Uterus (tissue), 4 donors: Measurements from ENCODE around the gene ARRDC1. TPM values are rescaled to one million over a fixed set of nuclear protein-coding genes. Genes with fewer than 3 reads are reported as not detected.

Source experiments
- DNase-seq, 2 donors: peaks; one replicate each; pipeline ENCODE4 v3.0.0-alpha.2; 2019 to 2020
- H3K27ac ChIP-seq, 2 donors: fragments of 200-600 bp; sonication (generic); 1 replicate in 1 of 2; 2 replicates in 1 of 2; pipeline ENCODE4 v1.5.1; 2016 to 2018
- H3K27me3 ChIP-seq, 2 donors: fragments of 200-600 bp; sonication (generic); one replicate each; pipeline ENCODE4 v1.5.1; 2018 to 2019; ENCODE audit warnings: control low read depth in 1 of 2
- H3K36me3 ChIP-seq, 2 donors: fragments of 200-600 bp; sonication (generic); one replicate each; pipeline ENCODE4 v1.5.1; 2019; ENCODE audit warnings: control low read depth in 1 of 2
- H3K4me1 ChIP-seq, 2 donors: fragments of 200-600 bp; sonication (generic); one replicate each; pipeline ENCODE4 v1.5.1; 2018 to 2019; ENCODE audit warnings: control low read depth in 1 of 2
- H3K4me3 ChIP-seq, 2 donors: fragments of 200-600 bp; sonication (generic); 1 replicate in 1 of 2; 2 replicates in 1 of 2; pipeline ENCODE4 v1.5.1; 2018 to 2019; ENCODE audit warnings: mild to moderate bottlenecking in 1 of 2
- H3K9me3 ChIP-seq, 2 donors: fragments of 200-600 bp; sonication (generic); one replicate each; pipeline ENCODE4 v1.5.1; 2019; ENCODE audit warnings: control low read depth in 1 of 2
- POLR2A ChIP-seq, 2 donors: fragments of 450-650 bp; IDR thresholded peaks; one replicate each; pipeline ENCODE4 v1.6.1; 2016; ENCODE audit warnings: antibody characterized with exemption in 2 of 2, mild to moderate bottlenecking in 1 of 2, moderate library complexity in 1 of 2
- intact Hi-C: fragments of 100-400 bp; cut with DNase I; formaldehyde crosslinking; loops from one replicate; pipeline ENCODE4 v1.15.1; 2023; ENCODE audit warnings: low total_unique reads
- total RNA-seq, 4 donors: library from RNA; depleted of rRNA in 3 of 4; stranded (reverse); fragments of >200 nt in 3 of 4; gene quantifications; one replicate each; pipeline versions ENCODE4 v1.1.0 to v1.2.4, GENCODE V29; 2014 to 2023
- TF ChIP-seq, protein P1 (sequence below), 4 experiments: fragments of 200-600 bp in 2 of 4; fragments of 450-650 bp in 2 of 4; sonication (generic) in 2 of 4; IDR thresholded peaks; one replicate each; pipeline ENCODE4 v1.5.1; 2016 to 2019; ENCODE audit warnings: antibody characterized with exemption in 4 of 4, mild to moderate bottlenecking in 2 of 4, moderate library complexity in 1 of 4
- donor health status: DM: yes; HTN: yes; CAD: no.

ARRDC1 gene
- total RNA-seq, 4 donors from 2014 or later = 10.3 to 25.1 (median 21.3) TPM

GRCh38 chr9:137639303-137640051 is 34.0 kb downstream of the ARRDC1 start:
- DNase-seq = no peak
- H3K36me3 ChIP-seq = no peaks in the 10 kb centered on the region
- no peaks in the 10 kb centered on the region for H3K9me3 ChIP-seq
- no peaks in the 10 kb centered on the region for H3K4me1 ChIP-seq
- peak overlapping the region in 1 of 2 donors; percentile 13 for H3K4me3 ChIP-seq
- no peaks in the 10 kb centered on the region for H3K27me3 ChIP-seq
- no peak overlapping the region for H3K27ac ChIP-seq
- intact Hi-C loops = no loop called here
- TF ChIP-seq, protein P1, sequence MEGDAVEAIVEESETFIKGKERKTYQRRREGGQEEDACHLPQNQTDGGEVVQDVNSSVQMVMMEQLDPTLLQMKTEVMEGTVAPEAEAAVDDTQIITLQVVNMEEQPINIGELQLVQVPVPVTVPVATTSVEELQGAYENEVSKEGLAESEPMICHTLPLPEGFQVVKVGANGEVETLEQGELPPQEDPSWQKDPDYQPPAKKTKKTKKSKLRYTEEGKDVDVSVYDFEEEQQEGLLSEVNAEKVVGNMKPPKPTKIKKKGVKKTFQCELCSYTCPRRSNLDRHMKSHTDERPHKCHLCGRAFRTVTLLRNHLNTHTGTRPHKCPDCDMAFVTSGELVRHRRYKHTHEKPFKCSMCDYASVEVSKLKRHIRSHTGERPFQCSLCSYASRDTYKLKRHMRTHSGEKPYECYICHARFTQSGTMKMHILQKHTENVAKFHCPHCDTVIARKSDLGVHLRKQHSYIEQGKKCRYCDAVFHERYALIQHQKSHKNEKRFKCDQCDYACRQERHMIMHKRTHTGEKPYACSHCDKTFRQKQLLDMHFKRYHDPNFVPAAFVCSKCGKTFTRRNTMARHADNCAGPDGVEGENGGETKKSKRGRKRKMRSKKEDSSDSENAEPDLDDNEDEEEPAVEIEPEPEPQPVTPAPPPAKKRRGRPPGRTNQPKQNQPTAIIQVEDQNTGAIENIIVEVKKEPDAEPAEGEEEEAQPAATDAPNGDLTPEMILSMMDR (IDR thresholded peaks at IDR 0.05) = no peak
- TF ChIP-seq POLR2A (IDR thresholded peaks at IDR 0.05) = no peak

GRCh38 chr9:137640862-137641261 is 35.4 kb downstream of the ARRDC1 start:
- H3K36me3 ChIP-seq = no peaks in the 10 kb centered on the region
- intact Hi-C loops = no loop called here
- H3K9me3 ChIP-seq = no peaks in the 10 kb centered on the region
- no peak overlapping the region for H3K27ac ChIP-seq
- no peaks in the 10 kb centered on the region for H3K4me1 ChIP-seq
- TF ChIP-seq, protein P1 (IDR thresholded peaks at IDR 0.05) = no peak
- no peak for TF ChIP-seq POLR2A (IDR thresholded peaks at IDR 0.05)
- DNase-seq = no peak
- no peak overlapping the region for H3K4me3 ChIP-seq
- H3K27me3 ChIP-seq = no peaks in the 10 kb centered on the region

DNA sequence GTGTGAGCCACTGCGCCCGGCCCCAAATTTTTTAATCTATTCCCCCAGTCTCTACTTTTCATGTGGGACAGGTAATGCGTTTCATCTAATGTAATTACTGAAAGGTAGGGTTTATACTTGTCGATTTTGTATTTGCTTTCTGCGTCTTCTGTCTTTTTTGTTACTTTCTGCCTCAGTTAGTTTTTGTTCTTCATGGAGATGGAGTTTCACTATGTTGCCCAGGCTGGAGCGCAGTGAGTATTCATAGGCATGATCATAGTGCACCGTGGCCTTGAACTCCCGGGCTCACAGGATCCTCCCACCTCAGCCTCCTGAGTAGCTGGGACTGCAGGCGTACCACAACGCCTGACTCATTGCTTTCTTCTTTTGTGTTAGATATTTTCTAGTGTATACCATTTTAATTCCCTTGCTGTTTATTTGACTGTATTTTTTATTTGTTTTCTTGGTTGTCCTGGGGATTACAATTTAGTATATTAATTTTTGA is 36.7 kb downstream of the ARRDC1 start:
- no peaks in the 10 kb centered on the region for H3K27me3 ChIP-seq
- no peak overlapping the region for H3K4me3 ChIP-seq
- no peaks in the 10 kb centered on the region for H3K9me3 ChIP-seq
- no peak for DNase-seq
- intact Hi-C loops = no loop called here
- no peak overlapping the region for H3K27ac ChIP-seq
- TF ChIP-seq POLR2A (IDR thresholded peaks at IDR 0.05) = no peak
- TF ChIP-seq, protein P1 (IDR thresholded peaks at IDR 0.05) = no peak
- H3K4me1 ChIP-seq = no peaks in the 10 kb centered on the region
- H3K36me3 ChIP-seq = no peaks in the 10 kb centered on the region

GRCh38 chr9:137642892-137643291 is 37.4 kb downstream of the ARRDC1 start:
- Histone ChIP-seq H3K4me3 (no peak overlapping the region), H3K36me3 (no peaks in the 10 kb centered on the region), H3K9me3 (no peaks in the 10 kb centered on the region), H3K27ac (no peak overlapping the region), H3K27me3 (no peaks in the 10 kb centered on the region), H3K4me1 (no peaks in the 10 kb centered on the region)
- TF ChIP-seq, protein P1 (IDR thresholded peaks at IDR 0.05) = no peak
- TF ChIP-seq POLR2A (IDR thresholded peaks at IDR 0.05) = no peak
- intact Hi-C loops = no loop called here
- DNase-seq = no peak

DNA sequence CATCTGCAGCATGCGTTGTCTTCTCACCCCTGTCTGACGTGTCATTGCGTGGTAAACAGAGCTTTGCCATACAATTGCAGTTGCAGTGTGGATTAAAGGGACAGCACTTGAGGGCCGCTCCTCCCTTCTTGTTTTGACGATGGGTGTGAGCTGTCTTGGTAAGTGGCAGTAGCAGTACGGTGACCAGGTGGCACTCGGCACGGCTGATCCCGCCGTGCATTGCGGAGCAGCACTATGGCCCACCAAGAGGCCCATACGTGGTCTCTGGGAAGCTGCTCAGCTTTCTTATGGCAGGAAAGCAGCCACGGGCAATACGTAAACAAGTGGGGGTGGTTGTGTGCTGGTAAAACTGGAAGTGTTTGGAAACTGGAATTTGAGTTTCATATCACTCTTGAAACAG is 38.4 kb downstream of the ARRDC1 start:
- Histone ChIP-seq H3K4me3 (no peak overlapping the region), H3K27ac (no peak overlapping the region), H3K36me3 (no peaks in the 10 kb centered on the region), H3K27me3 (no peaks in the 10 kb centered on the region), H3K4me1 (no peaks in the 10 kb centered on the region), H3K9me3 (no peaks in the 10 kb centered on the region)
- no peak for DNase-seq
- intact Hi-C loops = no loop called here
- TF ChIP-seq POLR2A (IDR thresholded peaks at IDR 0.05) = no peak
- TF ChIP-seq, protein P1 (IDR thresholded peaks at IDR 0.05) = no peak
